ENCODE data around the gene PPID.
"Not testable (repeated sequence)": the region's sequence is repeated elsewhere in the genome, so short reads cannot be mapped to it uniquely, and the experiment has no call there.

The PPID gene

GRCh38 chr4:158729716-158730559, 6.7 kb upstream of the PPID start:
- peak; percentile 65 for DNase-seq

- no peak for DNase-seq
Observed at GRCh38 chr4:158728236-158728635, 5.0 kb upstream of the PPID start.

GRCh38 chr4:158726633-158727032, 3.4 kb upstream of the PPID start:
- no peak for DNase-seq

- no peak for DNase-seq
Observed at GRCh38 chr4:158724637-158725036, 1.4 kb upstream of the PPID start.

GRCh38 chr4:158722291-158722916, 792 bp downstream of the PPID start:
- DNase-seq: peak; percentile 17

- no peak for DNase-seq
Observed at GRCh38 chr4:158721680-158722079, 1.5 kb downstream of the PPID start.

- DNase-seq: no peak
Observed at GRCh38 chr4:158715802-158716201, 7.4 kb downstream of the PPID start.

GRCh38 chr4:158714937-158715336, 8.3 kb downstream of the PPID start:
- no peak for DNase-seq

- DNase-seq: not testable (repeated sequence)
Observed at GRCh38 chr4:158712622-158713021, 10.6 kb downstream of the PPID start.

GRCh38 chr4:158710814-158711213, 12.4 kb downstream of the PPID start:
- DNase-seq: no peak

GRCh38 chr4:158704274-158704673, 18.9 kb downstream of the PPID start:
- DNase-seq: no peak

GRCh38 chr4:158688813-158689212, 34.4 kb downstream of the PPID start:
- DNase-seq: no peak

GRCh38 chr4:158682066-158682465, 41.1 kb downstream of the PPID start:
- DNase-seq: no peak

GRCh38 chr4:158681629-158682028, 41.6 kb downstream of the PPID start:
- DNase-seq: no peak

- DNase-seq: no peak
Observed at GRCh38 chr4:158678767-158679166, 44.4 kb downstream of the PPID start.

GRCh38 chr4:158676076-158676475, 47.1 kb downstream of the PPID start:
- DNase-seq: no peak

- no peak for DNase-seq
Observed at GRCh38 chr4:158673633-158674032, 49.6 kb downstream of the PPID start.

- peak; percentile 99 for DNase-seq
Observed at GRCh38 chr4:158671915-158672806, 51.0 kb downstream of the PPID start, which contains the start of gene ETFDH. TSS of gene ETFDH (plus strand) at chr4:158672296. CDS start at chr4:158672457, 161 bp downstream.

- DNase-seq: no peak
Observed at GRCh38 chr4:158671665-158671914, 51.6 kb downstream of the PPID start, which contains the start of gene C4orf46. TSS of gene C4orf46 (minus strand) at chr4:158671887. CDS start at chr4:158671801, 86 bp downstream.

- DNase-seq: peak; percentile 67
Observed at GRCh38 chr4:158670975-158671664, 52.1 kb downstream of the PPID start.

GRCh38 chr4:158669310-158669709, 53.9 kb downstream of the PPID start:
- no peak for DNase-seq

- DNase-seq: peak; percentile 51
Observed at GRCh38 chr4:158667651-158668198, 55.5 kb downstream of the PPID start.

Data from CD4-positive, alpha-beta T cell treated with Interleukin-21 for 1 hour (primary cell).